AG10803 (cell line): ENCODE data around the gene PIK3CD.

ENCODE experiments used
- DNase-seq: peaks from one replicate; pipeline ENCODE4 v3.0.0; 2010; ENCODE audit warnings: low read depth
- H3K4me3 ChIP-seq: 2 replicates; pipeline ENCODE4 v1.5.1; 2011; ENCODE audit warnings: mild to moderate bottlenecking, low read length, control low read depth
- CTCF ChIP-seq: conservative IDR thresholded peaks from 2 replicates; pipeline ENCODE4 v1.5.1; 2011; ENCODE audit warnings: mild to moderate bottlenecking, low read length, control low read depth, inconsistent platforms

The PIK3CD gene

DNA sequence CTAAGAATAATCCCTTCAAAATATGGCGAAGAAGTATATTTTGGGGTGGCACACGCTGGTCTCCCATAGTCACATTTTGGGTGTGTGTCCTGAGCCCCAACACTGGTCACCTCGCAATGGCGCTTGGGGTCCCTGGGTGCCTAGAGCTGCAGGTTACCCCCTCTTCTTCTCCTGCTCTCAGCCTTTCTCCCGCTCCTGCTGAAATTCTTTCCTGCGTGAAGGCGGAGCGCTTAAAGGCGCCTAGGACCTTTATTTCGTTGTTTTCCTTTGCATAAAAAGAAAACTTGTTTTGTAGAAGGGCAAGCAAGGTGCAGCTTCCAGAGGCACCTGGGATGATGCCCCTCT, 339 bp upstream of the PIK3CD start:
- TF ChIP-seq CTCF = no peak
- peak overlapping the region; percentile 51 for H3K4me3 ChIP-seq
- no peak for DNase-seq

GRCh38 chr1:9652379-9653209, 1.1 kb downstream of the PIK3CD start:
- DNase-seq = no peak
- H3K4me3 ChIP-seq = peak overlapping the region; percentile 51
- TF ChIP-seq CTCF = no peak

DNA sequence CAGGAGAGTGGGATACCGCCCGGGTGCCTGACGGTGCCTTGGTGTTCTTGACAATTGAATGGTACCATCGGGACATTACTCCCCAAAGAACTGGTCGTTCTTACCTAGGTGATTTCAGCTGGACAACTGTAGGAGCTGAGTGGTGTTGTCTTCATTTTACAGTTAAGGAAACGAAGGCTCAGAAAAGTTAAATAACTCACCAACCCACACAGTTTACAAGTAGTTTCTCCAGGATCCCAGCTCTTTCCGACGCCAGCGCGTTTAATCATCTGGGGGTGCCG, 1.6 kb downstream of the PIK3CD start:
- no peak for TF ChIP-seq CTCF
- DNase-seq = no peak
- no peak overlapping the region for H3K4me3 ChIP-seq

GRCh38 chr1:9653491-9654050, 2.0 kb downstream of the PIK3CD start:
- DNase-seq = no peak
- no peak for TF ChIP-seq CTCF
- no peak overlapping the region for H3K4me3 ChIP-seq

- no peak overlapping the region for H3K4me3 ChIP-seq
- no peak for DNase-seq
- TF ChIP-seq CTCF = no peak
These were observed 2.7 kb downstream of the PIK3CD start for GRCh38 chr1:9654051-9654833.

DNA sequence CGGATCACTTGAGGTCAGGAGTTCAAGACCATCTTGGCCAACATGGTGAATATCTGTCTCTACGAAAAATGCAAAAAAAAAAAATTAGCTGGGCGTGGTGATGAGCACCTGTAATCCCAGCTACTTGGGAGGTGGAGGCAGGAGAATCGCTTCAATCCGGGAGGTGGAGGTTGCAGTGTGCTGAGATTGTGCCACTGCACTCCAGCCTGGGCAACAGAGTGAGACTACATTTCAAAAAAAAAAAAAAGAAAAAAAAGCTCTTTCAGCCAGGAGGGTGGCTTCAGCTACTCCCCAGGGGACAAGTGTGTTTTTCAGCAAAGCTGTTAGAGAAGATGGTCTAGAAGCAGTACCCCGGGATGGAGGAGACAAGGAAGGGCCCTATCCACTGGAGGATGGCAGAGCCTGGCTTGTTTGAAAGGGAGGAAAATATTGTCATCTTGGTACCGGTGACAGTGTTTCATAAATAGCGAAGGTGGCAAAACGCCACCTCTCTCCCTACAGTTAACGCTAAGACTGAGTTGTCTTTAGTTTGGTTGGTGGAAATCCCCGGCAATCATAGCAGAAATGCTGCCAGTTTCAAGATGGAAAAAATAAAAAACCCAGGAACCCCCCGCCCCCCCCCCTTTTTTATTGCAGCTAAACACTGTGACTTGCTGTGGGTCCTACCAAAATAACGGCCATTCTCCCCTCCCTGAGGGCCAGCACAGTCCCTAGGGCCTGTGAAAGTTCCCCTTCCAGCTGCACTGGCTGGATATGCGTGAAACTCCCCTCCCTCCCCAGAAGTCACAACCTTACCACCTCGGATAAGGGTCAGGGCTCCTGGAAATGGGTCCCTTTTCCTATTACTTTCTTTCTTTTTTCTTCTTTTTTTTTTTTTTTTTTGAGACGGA, 3.5 kb downstream of the PIK3CD start:
- no peak for TF ChIP-seq CTCF
- no peak overlapping the region for H3K4me3 ChIP-seq

More for the DNA sequence above, 3.5 kb downstream of the PIK3CD start:
- DNase-seq = no peak
